Heart right ventricle (tissue), 16 donors: ENCODE measurements around the gene GNG11. TPM values are rescaled to one million over a fixed set of nuclear protein-coding genes. Genes with fewer than 3 reads are reported as not detected.
"Not testable (repeated sequence)": the region's sequence is repeated elsewhere in the genome, so short reads cannot be mapped to it uniquely, and the experiment has no call there.

Source experiments
- ATAC-seq, 8 donors: fragments of 200-7000 bp; cut with Tn5 transposase; one replicate each; pipeline ENCODE4 v1.9.1; 2020; ENCODE audit warnings: mild to moderate bottlenecking in 8 of 8, moderate library complexity in 8 of 8, moderate number of reproducible peaks in 1 of 8
- DNase-seq, 2 donors: peaks; one replicate each; pipeline ENCODE4 v3.0.0-alpha.2; 2020
- H3K27ac ChIP-seq, 10 donors: fragments of 200-600 bp; sonication (generic) in 2 of 10; one replicate each; pipeline versions ENCODE4 v1.5.0 to v1.8.0; 2020 to 2022; ENCODE audit warnings: mild to moderate bottlenecking in 3 of 10
- H3K27me3 ChIP-seq, 7 donors: fragments of 200-600 bp; one replicate each; pipeline ENCODE4 v1.8.0; 2021 to 2022; ENCODE audit warnings: mild to moderate bottlenecking in 2 of 7
- H3K36me3 ChIP-seq, 9 donors: fragments of 200-600 bp; sonication (generic) in 1 of 9; one replicate each; pipeline versions ENCODE4 v1.5.0 to v1.8.0; 2020 to 2022; ENCODE audit warnings: mild to moderate bottlenecking in 2 of 9
- H3K4me1 ChIP-seq, 9 donors: fragments of 200-600 bp; sonication (generic) in 1 of 9; one replicate each; pipeline versions ENCODE4 v1.5.0 to v1.8.0; 2020 to 2022; ENCODE audit warnings: mild to moderate bottlenecking in 4 of 9
- H3K4me3 ChIP-seq, 10 donors: fragments of 200-600 bp; sonication (generic) in 2 of 10; one replicate each; pipeline versions ENCODE4 v1.5.0 to v1.8.0; 2020 to 2022; ENCODE audit warnings: mild to moderate bottlenecking in 7 of 10, moderate library complexity in 2 of 10
- H3K9me3 ChIP-seq, 11 donors: fragments of 200-600 bp in 10 of 11; sonication (generic) in 2 of 11; one replicate each; pipeline versions ENCODE4 v1.5.0 to v1.8.0; 2013 to 2022; ENCODE audit warnings: mild to moderate bottlenecking in 2 of 11, control low read depth in 1 of 11, moderate library complexity in 1 of 11
- WGBS, 2 donors: extraction: QIAGEN DNeasy Blood & Tissue Kit; methylation state at CpG; one replicate each; pipeline ENCODE4 v1.1.7; 2013; ENCODE audit warnings: inconsistent platforms in 1 of 2; 5-methylcytosine and 5-hydroxymethylcytosine counted together
- intact Hi-C, 10 donors: fragments of 100-400 bp; cut with DNase I; formaldehyde crosslinking; loops; one replicate each; pipeline versions ENCODE4 v1.11.1 to v1.14.2; 2022
- polyA plus RNA-seq, 2 donors: library from polyadenylated mRNA; stranded (reverse); fragments of 200-250 nt; gene quantifications; one replicate each; pipeline ENCODE4 v1.2.3, GENCODE V29; 2013
- total RNA-seq, 10 donors: library from RNA; stranded (reverse); fragmentation: NEBNext Ultra II Directional in 3 of 10; extraction: Animal tissue kit (Norgen Biotek cat#: 25700) in 3 of 10; gene quantifications; one replicate each; pipeline versions ENCODE4 v1.2.1 to v1.2.4, GENCODE V29; 2021 to 2023
- TF ChIP-seq, protein P1 (sequence below), 9 donors: fragments of 200-600 bp; sonication (generic) in 2 of 9; IDR thresholded peaks; one replicate each; pipeline versions ENCODE4 v1.5.0 to v1.8.0; 2021 to 2022; ENCODE audit warnings: antibody characterized with exemption in 9 of 9, mild to moderate bottlenecking in 5 of 9, moderate library complexity in 1 of 9
- donor health status: Arrhythmogenic right ventricular cardiomyopathy.
- donor health status: ischemic (EF 13 %, LVEDD 7.1; RV severe dilation, severe dysfunction).
- donor health status: healthy with polysubstance abuse.
- donor health status: DM: no; HTN: yes; CAD: no.
- donor health status: DM: no; HTN: no; CAD: no.
- donor health status: ischemic (EF 25% LVEDD 6.9; RV normal size, moderate dysfunction).
- donor health status: ischemic (EF 25% LVEDD 5.7; RV mildly dilated, moderate dysfunction).
- donor health status: healthy.
- donor health status: DM: yes; HTN: yes; CAD: no.
- donor health status: Ischemic cardiomyopathy.
- donor health status: ischemic (EF 35%, LVEDD 5.7; RV mildly dilated, moderate dysfunction).
- donor health status: nonischemic (EF 11% LVEDD 7.7; RV severe dilation, severe dysfunction).
- donor health status: DM: yes; HTN: yes; CAD: no.
- donor health status: PGD.
- donor health status: ischemic (EF 29% LVEDD 5.4; RV normal size, mild dysfunction).
- donor health status: nonischemic (EF 23%, LVEDD 6.1; RV moderate dilation, normal function).

GNG11 gene
- total and polyA plus RNA-seq, 12 donors, result 10.6 to 52.7 (median 16.4) TPM

DNA sequence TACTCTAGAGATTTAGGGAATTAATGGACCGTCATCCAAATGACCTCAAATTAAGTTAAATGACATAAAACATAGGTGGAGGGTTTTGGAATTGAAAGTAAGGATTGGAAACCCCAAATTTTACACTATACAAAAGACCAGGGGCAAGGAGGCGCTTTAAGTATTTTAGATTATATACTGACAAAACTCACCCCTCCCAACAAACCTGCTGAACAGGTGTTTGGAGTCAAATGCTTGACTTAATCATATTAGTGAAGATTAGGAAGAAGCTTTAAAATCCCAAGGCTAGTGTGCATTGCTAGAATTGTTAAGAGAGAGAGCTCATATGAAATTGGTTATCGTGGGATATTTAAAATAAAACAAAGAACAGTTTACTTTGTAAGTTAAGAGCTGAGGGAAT, 15.3 kb upstream of the GNG11 start, which contains the start of gene GNGT1:
Gene GNGT1 (plus strand): TSS at position 301 of the 400 bp plus-strand sequence. CDS start 180 bp downstream, outside the sequence.
- H3K4me1 ChIP-seq, result peaks cover 0 to 25% (median 10%) of the 10 kb centered on the region in 9 donors
- no peaks in the 10 kb centered on the region for H3K27me3 ChIP-seq
- no peak within 1 kb of the TSS for H3K4me3 ChIP-seq
- H3K36me3 ChIP-seq, result no peaks in the 10 kb centered on the region
- H3K9me3 ChIP-seq, result no peaks in the 10 kb centered on the region
- H3K27ac ChIP-seq, result no peak within 1 kb of the TSS
- ATAC-seq (no peak), DNase-seq (no peak)
- TF ChIP-seq, protein P1, sequence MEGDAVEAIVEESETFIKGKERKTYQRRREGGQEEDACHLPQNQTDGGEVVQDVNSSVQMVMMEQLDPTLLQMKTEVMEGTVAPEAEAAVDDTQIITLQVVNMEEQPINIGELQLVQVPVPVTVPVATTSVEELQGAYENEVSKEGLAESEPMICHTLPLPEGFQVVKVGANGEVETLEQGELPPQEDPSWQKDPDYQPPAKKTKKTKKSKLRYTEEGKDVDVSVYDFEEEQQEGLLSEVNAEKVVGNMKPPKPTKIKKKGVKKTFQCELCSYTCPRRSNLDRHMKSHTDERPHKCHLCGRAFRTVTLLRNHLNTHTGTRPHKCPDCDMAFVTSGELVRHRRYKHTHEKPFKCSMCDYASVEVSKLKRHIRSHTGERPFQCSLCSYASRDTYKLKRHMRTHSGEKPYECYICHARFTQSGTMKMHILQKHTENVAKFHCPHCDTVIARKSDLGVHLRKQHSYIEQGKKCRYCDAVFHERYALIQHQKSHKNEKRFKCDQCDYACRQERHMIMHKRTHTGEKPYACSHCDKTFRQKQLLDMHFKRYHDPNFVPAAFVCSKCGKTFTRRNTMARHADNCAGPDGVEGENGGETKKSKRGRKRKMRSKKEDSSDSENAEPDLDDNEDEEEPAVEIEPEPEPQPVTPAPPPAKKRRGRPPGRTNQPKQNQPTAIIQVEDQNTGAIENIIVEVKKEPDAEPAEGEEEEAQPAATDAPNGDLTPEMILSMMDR (IDR thresholded peaks at IDR 0.05), result no peak
- intact Hi-C loops, result loop anchor here in 4 of 10 donors (5.0 to 10.0 kb wide), 4 partner anchors 96 to 369 kb away; partner anchors contain the start of gene BET1 (in 2 of the 4)
- 88 to 92% methylated on average over 3 of the region's 3 CpGs for WGBS, 2 donors

DNA sequence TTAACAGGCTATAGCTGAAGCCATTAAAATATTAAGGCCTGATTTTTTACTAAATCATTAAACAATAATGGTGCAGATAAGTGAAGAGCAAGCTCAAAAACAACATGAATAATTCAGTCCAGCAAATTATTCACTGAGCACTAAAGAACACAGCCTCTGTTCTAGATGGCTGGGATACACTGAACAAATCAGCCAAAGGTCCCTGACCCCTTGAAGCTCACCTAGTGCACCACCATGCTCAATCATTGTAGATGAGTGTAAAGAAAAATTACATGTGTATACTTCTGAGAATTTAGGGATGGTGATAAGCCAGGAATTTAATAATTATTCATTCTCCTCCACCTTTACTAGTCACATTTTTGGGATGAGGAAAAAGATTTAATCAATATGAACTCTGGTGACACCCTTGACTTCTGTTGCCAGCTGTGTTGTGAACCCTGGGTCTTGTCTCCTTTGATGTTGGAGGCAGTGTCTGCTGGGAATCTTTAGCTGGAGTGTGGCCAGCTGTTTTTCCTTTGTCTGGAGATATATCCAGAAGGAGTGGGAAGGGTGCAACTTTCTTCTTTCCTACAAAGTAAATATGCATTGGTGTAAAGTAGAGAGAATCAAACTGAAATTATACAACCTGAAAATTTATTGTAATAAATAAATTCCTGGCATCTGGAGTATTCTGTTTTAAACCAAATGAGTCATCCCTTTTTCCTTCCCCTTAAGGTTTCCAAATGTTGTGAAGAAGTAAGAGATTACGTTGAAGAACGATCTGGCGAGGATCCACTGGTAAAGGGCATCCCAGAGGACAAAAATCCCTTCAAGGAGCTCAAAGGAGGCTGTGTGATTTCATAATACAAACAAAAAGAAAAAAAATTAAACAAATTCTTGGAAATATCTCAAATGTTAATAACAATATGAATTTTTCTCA, 11.2 kb upstream of the GNG11 start:
- 19 to 21% methylated on average over 3 of the region's 3 CpGs for WGBS, 2 donors
- Histone ChIP-seq H3K9me3 (no peaks in the 10 kb centered on the region), H3K4me3 (no peak overlapping the region), H3K27me3 (no peaks in the 10 kb centered on the region), H3K27ac (peak overlapping the region in 7 of 10 donors; percentile 20 to 68 (median 37)), H3K36me3 (no peaks in the 10 kb centered on the region), H3K4me1 (peaks cover 0 to 39% (median 17%) of the 10 kb centered on the region in 9 donors)
- DNase-seq (peak in 1 of 2 donors; percentile 43), ATAC-seq (peak in 7 of 8 donors; percentile 57 to 79 (median 71))
- intact Hi-C loops, result loop anchor here in 1 of 10 donors (10.0 kb wide), 1 partner anchor 264 kb away; no protein-coding TSS in a partner anchor
- TF ChIP-seq, protein P1 (IDR thresholded peaks at IDR 0.05), result no peak

DNA sequence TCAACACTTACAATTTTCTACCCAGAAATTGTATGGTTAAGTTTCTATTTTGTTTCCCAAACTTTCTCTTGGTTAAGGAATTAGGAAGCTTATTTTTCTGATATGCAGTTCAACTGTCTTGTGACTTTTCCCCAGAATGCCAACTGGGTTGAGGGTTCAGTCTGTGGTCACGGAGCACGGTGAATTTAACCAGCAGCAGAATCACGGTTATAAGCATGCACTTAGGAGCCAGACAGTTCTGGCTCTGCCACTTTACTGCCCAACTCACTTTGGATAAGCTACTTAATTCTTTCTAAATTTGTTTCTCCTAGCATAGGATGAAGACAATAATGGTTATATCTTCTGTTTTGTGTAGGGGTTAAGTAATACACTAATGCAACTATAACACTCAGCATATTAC, 10.3 kb upstream of the GNG11 start:
- WGBS, 2 donors, result 37 to 45% methylated on average over 2 to 3 of the region's 3 CpGs
- peaks cover 0 to 39% (median 18%) of the 10 kb centered on the region in 9 donors for H3K4me1 ChIP-seq
- ATAC-seq, result peak in 2 of 8 donors; percentile 42 to 66
- not testable (repeated sequence) for H3K36me3 ChIP-seq, H3K27me3 ChIP-seq, DNase-seq, H3K4me3 ChIP-seq, H3K9me3 ChIP-seq
- peak overlapping the region in 2 of 10 donors; percentile 27 to 45 for H3K27ac ChIP-seq
- intact Hi-C loops, result loop anchor here in 1 of 10 donors (10.0 kb wide), 1 partner anchor 264 kb away; no protein-coding TSS in a partner anchor

DNA sequence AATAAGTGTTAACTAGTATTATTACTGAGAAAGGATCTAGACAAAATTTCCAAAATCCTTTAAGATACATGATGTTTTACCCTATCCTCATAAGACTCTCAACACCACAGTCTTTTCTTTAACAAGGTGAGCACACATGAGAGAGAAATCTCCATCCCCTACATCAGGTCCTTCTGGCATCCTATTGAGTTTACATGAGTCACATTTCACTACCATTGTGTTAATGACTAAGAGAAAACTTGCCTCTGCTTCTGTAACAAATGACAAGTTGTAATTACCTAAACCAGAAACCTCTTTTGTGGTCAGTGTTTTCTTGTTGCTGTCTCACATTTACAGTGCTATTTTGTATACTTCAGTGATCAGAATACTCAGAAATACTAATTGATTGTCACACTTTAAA, 9.9 kb upstream of the GNG11 start:
- not testable (repeated sequence) for H3K9me3 ChIP-seq, H3K36me3 ChIP-seq, H3K27me3 ChIP-seq, H3K4me3 ChIP-seq, DNase-seq
- ATAC-seq, result peak in 1 of 8 donors; percentile 27
- intact Hi-C loops, result loop anchor here in 1 of 10 donors (10.0 kb wide), 1 partner anchor 263 kb away; no protein-coding TSS in a partner anchor
- peaks cover 0 to 39% (median 18%) of the 10 kb centered on the region in 9 donors for H3K4me1 ChIP-seq
- H3K27ac ChIP-seq, result peak overlapping the region in 2 of 10 donors; percentile 12 to 14

DNA sequence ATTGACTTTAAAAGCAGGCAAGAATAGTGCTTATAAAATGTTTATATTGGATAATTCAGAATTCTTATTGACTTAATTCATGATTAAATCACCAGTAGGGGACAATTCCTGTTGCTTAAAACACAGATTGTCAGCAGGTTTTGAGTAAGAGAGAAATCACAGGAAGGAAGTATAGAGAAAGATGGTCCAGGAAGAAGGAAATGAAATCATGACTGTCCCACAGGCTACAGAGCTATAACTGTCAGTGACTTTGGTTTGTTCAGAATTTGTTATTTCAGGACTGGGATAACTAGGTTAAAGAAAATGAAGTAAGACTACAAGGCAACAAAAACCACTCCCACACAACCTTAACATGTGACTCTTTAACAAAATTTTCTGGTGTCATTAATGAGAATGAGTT, 8.3 kb upstream of the GNG11 start:
- Histone ChIP-seq H3K4me3 (no peak overlapping the region), H3K36me3 (no peaks in the 10 kb centered on the region), H3K4me1 (peaks cover 0 to 39% (median 18%) of the 10 kb centered on the region in 9 donors), H3K9me3 (no peaks in the 10 kb centered on the region), H3K27ac (peak overlapping the region in 3 of 10 donors; percentile 24 to 65 (median 27)), H3K27me3 (no peaks in the 10 kb centered on the region)
- no peak for ATAC-seq
- TF ChIP-seq, protein P1 (IDR thresholded peaks at IDR 0.05), result no peak
- no peak for DNase-seq
- intact Hi-C loops, result loop anchor here in 1 of 10 donors (10.0 kb wide), 1 partner anchor 262 kb away; no protein-coding TSS in a partner anchor
